IPS-15b (cell line): Measurements from ENCODE around the gene RANBP1.

Experiments
- H3K27me3 ChIP-seq: one replicate; pipeline ENCODE4 v1.6.1; 2013; ENCODE audit warnings: low read length; ENCODE audit not compliant: control insufficient read depth, insufficient read depth
- H3K36me3 ChIP-seq: one replicate; pipeline ENCODE4 v1.6.1; 2013; ENCODE audit warnings: low read length; ENCODE audit not compliant: control insufficient read depth, insufficient read depth
- H3K4me1 ChIP-seq: one replicate; pipeline ENCODE4 v1.6.1; 2013; ENCODE audit warnings: mild to moderate bottlenecking, low read length; ENCODE audit not compliant: control insufficient read depth, insufficient read depth
- H3K4me3 ChIP-seq: one replicate; pipeline ENCODE4 v1.5.1; 2013; ENCODE audit warnings: low read depth, low read length
- H3K9ac ChIP-seq: one replicate; pipeline ENCODE4 v1.6.1; 2013; ENCODE audit warnings: low read depth, mild to moderate bottlenecking, low read length
- H3K9me3 ChIP-seq: one replicate; pipeline ENCODE4 v1.6.1; 2013; ENCODE audit warnings: mild to moderate bottlenecking, low read length; ENCODE audit not compliant: control insufficient read depth, insufficient read depth

RANBP1 gene

GRCh38 chr22:20105456-20106204, 10.3 kb upstream of the RANBP1 start:
- no peak overlapping the region for H3K9ac ChIP-seq
- H3K36me3 ChIP-seq: peaks cover 75% of the 10 kb centered on the region
- H3K27me3 ChIP-seq: no peaks in the 10 kb centered on the region
- H3K4me3 ChIP-seq: no peak overlapping the region
- H3K4me1 ChIP-seq: no peaks in the 10 kb centered on the region
- no peaks in the 10 kb centered on the region for H3K9me3 ChIP-seq

GRCh38 chr22:20106205-20106848, 9.6 kb upstream of the RANBP1 start:
- H3K9me3 ChIP-seq: no peaks in the 10 kb centered on the region
- no peak overlapping the region for H3K9ac ChIP-seq
- peaks cover 74% of the 10 kb centered on the region for H3K36me3 ChIP-seq
- H3K27me3 ChIP-seq: no peaks in the 10 kb centered on the region
- no peak overlapping the region for H3K4me3 ChIP-seq
- no peaks in the 10 kb centered on the region for H3K4me1 ChIP-seq

- peaks cover 77% of the 10 kb centered on the region for H3K36me3 ChIP-seq
- no peaks in the 10 kb centered on the region for H3K4me1 ChIP-seq
- H3K9ac ChIP-seq: no peak overlapping the region
- no peaks in the 10 kb centered on the region for H3K9me3 ChIP-seq
- H3K4me3 ChIP-seq: no peak overlapping the region
- H3K27me3 ChIP-seq: no peaks in the 10 kb centered on the region
These were observed 9.1 kb upstream of the RANBP1 start for GRCh38 chr22:20106849-20107237.

GRCh38 chr22:20107471-20107901, 8.4 kb upstream of the RANBP1 start:
- H3K9me3 ChIP-seq: no peaks in the 10 kb centered on the region
- H3K4me3 ChIP-seq: no peak overlapping the region
- H3K36me3 ChIP-seq: peaks cover 78% of the 10 kb centered on the region
- H3K27me3 ChIP-seq: no peaks in the 10 kb centered on the region
- no peak overlapping the region for H3K9ac ChIP-seq
- H3K4me1 ChIP-seq: no peaks in the 10 kb centered on the region

GRCh38 chr22:20107951-20108756, 7.8 kb upstream of the RANBP1 start:
- no peaks in the 10 kb centered on the region for H3K9me3 ChIP-seq
- H3K4me3 ChIP-seq: no peak overlapping the region
- peaks cover 84% of the 10 kb centered on the region for H3K36me3 ChIP-seq
- no peaks in the 10 kb centered on the region for H3K4me1 ChIP-seq
- H3K9ac ChIP-seq: no peak overlapping the region
- H3K27me3 ChIP-seq: no peaks in the 10 kb centered on the region

- Histone ChIP-seq H3K27me3 (no peaks in the 10 kb centered on the region), H3K4me3 (no peak overlapping the region), H3K4me1 (no peaks in the 10 kb centered on the region), H3K36me3 (peaks cover 84% of the 10 kb centered on the region), H3K9ac (no peak overlapping the region), H3K9me3 (no peaks in the 10 kb centered on the region)
These were observed 7.1 kb upstream of the RANBP1 start for GRCh38 chr22:20108757-20109230.

- Histone ChIP-seq H3K36me3 (peaks cover 87% of the 10 kb centered on the region), H3K4me1 (no peaks in the 10 kb centered on the region), H3K27me3 (no peaks in the 10 kb centered on the region), H3K9ac (no peak overlapping the region), H3K4me3 (no peak overlapping the region), H3K9me3 (no peaks in the 10 kb centered on the region)
These were observed 6.2 kb upstream of the RANBP1 start for GRCh38 chr22:20109411-20110358.

GRCh38 chr22:20110359-20110985, 5.4 kb upstream of the RANBP1 start:
- Histone ChIP-seq H3K36me3 (peaks cover 87% of the 10 kb centered on the region), H3K4me3 (no peak overlapping the region), H3K27me3 (no peaks in the 10 kb centered on the region), H3K9me3 (no peaks in the 10 kb centered on the region), H3K4me1 (no peaks in the 10 kb centered on the region), H3K9ac (no peak overlapping the region)

GRCh38 chr22:20111045-20111688, 4.7 kb upstream of the RANBP1 start:
- Histone ChIP-seq H3K36me3 (peaks cover 88% of the 10 kb centered on the region), H3K9ac (no peak overlapping the region), H3K4me1 (no peaks in the 10 kb centered on the region), H3K9me3 (no peaks in the 10 kb centered on the region), H3K4me3 (no peak overlapping the region), H3K27me3 (no peaks in the 10 kb centered on the region)

- Histone ChIP-seq H3K4me1 (no peaks in the 10 kb centered on the region), H3K4me3 (no peak overlapping the region), H3K27me3 (no peaks in the 10 kb centered on the region), H3K9me3 (no peaks in the 10 kb centered on the region), H3K36me3 (peaks cover 80% of the 10 kb centered on the region), H3K9ac (no peak overlapping the region)
These were observed 3.9 kb upstream of the RANBP1 start for GRCh38 chr22:20111689-20112622.
